Aorta (tissue), 5 donors: Measurements from ENCODE around the gene EXD2. TPM values are rescaled to one million over a fixed set of nuclear protein-coding genes. Genes with fewer than 3 reads are reported as not detected.
"Not testable (repeated sequence)": the region's sequence is repeated elsewhere in the genome, so short reads cannot be mapped to it uniquely, and the experiment has no call there.

Experiments
- ATAC-seq: fragments of 200-7000 bp; cut with Tn5 transposase; one replicate; pipeline ENCODE4 v1.9.1; 2022; ENCODE audit warnings: moderate library complexity; ENCODE audit not compliant: low FRiP score
- DNase-seq, 2 donors: peaks; one replicate each; pipeline ENCODE4 v3.0.0-alpha.2; 2020
- H3K27ac ChIP-seq, 2 donors: one replicate each; pipeline ENCODE4 v1.5.1; 2013; ENCODE audit warnings: low read length in 2 of 2, mild to moderate bottlenecking in 2 of 2, moderate library complexity in 2 of 2, control low read depth in 1 of 2, inconsistent platforms in 1 of 2, low read depth in 1 of 2
- H3K27me3 ChIP-seq, 2 donors: one replicate each; pipeline ENCODE4 v1.6.1; 2013; ENCODE audit warnings: control low read depth in 1 of 2, low read length in 1 of 2, mild to moderate bottlenecking in 1 of 2, moderate library complexity in 1 of 2; ENCODE audit not compliant: insufficient read depth in 2 of 2, control insufficient read depth in 1 of 2
- H3K36me3 ChIP-seq, 2 donors: one replicate each; pipeline ENCODE4 v1.6.1; 2013; ENCODE audit warnings: control low read depth in 1 of 2, low read length in 1 of 2, mild to moderate bottlenecking in 1 of 2; ENCODE audit not compliant: insufficient read depth in 2 of 2, control insufficient read depth in 1 of 2
- H3K4me1 ChIP-seq, 2 donors: one replicate each; pipeline ENCODE4 v1.6.1; 2013; ENCODE audit warnings: low read length in 2 of 2, control low read depth in 1 of 2, mild to moderate bottlenecking in 1 of 2, moderate library complexity in 1 of 2; ENCODE audit not compliant: insufficient read depth in 2 of 2, control insufficient read depth in 1 of 2
- H3K4me3 ChIP-seq, 2 donors: one replicate each; pipeline ENCODE4 v1.5.1; 2013; ENCODE audit warnings: low read length in 2 of 2, control low read depth in 1 of 2, mild to moderate bottlenecking in 1 of 2
- H3K9me3 ChIP-seq: one replicate; pipeline ENCODE4 v1.6.1; 2013; ENCODE audit warnings: mild to moderate bottlenecking, low read length; ENCODE audit not compliant: control insufficient read depth
- WGBS, 2 donors: extraction: QIAGEN DNeasy Blood & Tissue Kit; methylation state at CpG; one replicate each; pipeline ENCODE4 v1.1.7; 2013; 5-methylcytosine and 5-hydroxymethylcytosine counted together
- intact Hi-C, 2 donors: fragments of 100-400 bp; cut with DNase I; formaldehyde crosslinking; loops; one replicate each; pipeline versions ENCODE4 v1.14.2 to v1.15.0; 2022
- polyA plus RNA-seq, 2 donors: library from polyadenylated mRNA; stranded (reverse); fragments of 200-250 nt; gene quantifications; one replicate each; pipeline ENCODE4 v1.2.3, GENCODE V29; 2013
- total RNA-seq, 2 donors: library from RNA; stranded (reverse); fragmentation: NEBNext Ultra II Directional; extraction: Animal tissue kit (Norgen Biotek cat#: 25700); gene quantifications; one replicate each; pipeline ENCODE4 v1.2.1, GENCODE V29; 2021
- donor health status: healthy with polysubstance abuse.
- donor health status: Bipolar disorder and iron deficiency.
- donor health status: DM: no; HTN: no; CAD: no.
- donor health status: DM: no; HTN: no; CAD: no.
- donor health status: DM: yes; HTN: yes; CAD: no.

Gene EXD2
- total and polyA plus RNA-seq, 4 donors: 4.5 to 19.4 (median 12.0) TPM

- Histone ChIP-seq H3K4me1 (peaks cover 0 to 2% of the 10 kb centered on the region in 2 donors), H3K27me3 (no peaks in the 10 kb centered on the region), H3K4me3 (peak overlapping the region; percentile 90 to 99), H3K27ac (peak overlapping the region; percentile 23 to 80), H3K9me3 (no peaks in the 10 kb centered on the region), H3K36me3 (no peaks in the 10 kb centered on the region)
- DNase-seq (peak in 1 of 2 donors; percentile 97), ATAC-seq (peak; percentile 93)
- intact Hi-C loops: loop anchor here in 1 of 2 donors (5.0 kb wide), 1 partner anchor 39 kb away; the partner anchor contains the start of gene EXD2
- WGBS, 2 donors: 0 to 1% methylated on average over 51 to 72 of the region's 72 CpGs
Measured at GRCh38 chr14:69153152-69153872, 38.0 kb upstream of the EXD2 start.

DNA sequence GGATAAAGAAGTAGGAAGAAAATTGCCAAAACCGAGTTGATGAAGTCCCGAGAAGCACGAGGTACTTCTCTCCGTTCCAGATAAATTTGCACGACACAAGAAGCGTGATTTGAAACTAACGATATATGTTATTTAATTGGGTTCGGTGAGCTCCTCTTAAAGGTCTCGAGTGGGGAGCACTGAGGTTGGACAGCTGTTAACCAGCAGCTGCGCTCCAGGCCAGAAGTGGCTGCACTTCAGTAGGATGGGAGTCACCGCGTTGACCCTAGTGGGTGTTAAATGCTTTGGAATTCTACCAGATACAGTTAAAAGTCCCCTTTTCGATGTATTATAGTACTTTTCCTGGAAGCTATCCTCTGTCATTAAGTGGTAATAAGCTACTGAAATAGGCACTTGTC, 37.4 kb upstream of the EXD2 start:
- Histone ChIP-seq H3K9me3 (no peaks in the 10 kb centered on the region), H3K27ac (peak overlapping the region in 1 of 2 donors; percentile 80), H3K4me1 (peaks cover 0 to 2% of the 10 kb centered on the region in 2 donors), H3K36me3 (no peaks in the 10 kb centered on the region), H3K27me3 (no peaks in the 10 kb centered on the region), H3K4me3 (peak overlapping the region; percentile 90 to 99)
- no peak for ATAC-seq
- intact Hi-C loops: loop anchor here in 1 of 2 donors (5.0 kb wide), 1 partner anchor 38 kb away; the partner anchor contains the start of gene EXD2
- WGBS, 2 donors: 3 to 4% methylated on average over 13 of the region's 13 CpGs
- no peak for DNase-seq

GRCh38 chr14:69154779-69155178, 36.5 kb upstream of the EXD2 start:
- Histone ChIP-seq H3K4me3 (no peak overlapping the region), H3K27me3 (no peaks in the 10 kb centered on the region), H3K9me3 (no peaks in the 10 kb centered on the region), H3K27ac (peak overlapping the region in 1 of 2 donors; percentile 8), H3K36me3 (no peaks in the 10 kb centered on the region), H3K4me1 (no peaks in the 10 kb centered on the region)
- DNase-seq: no peak
- 6 to 16% methylated on average over 4 of the region's 4 CpGs for WGBS, 2 donors
- intact Hi-C loops: loop anchor here (1.0 to 5.0 kb wide), 2 partner anchors 37 to 38 kb away; partner anchors contain the start of gene EXD2 (in 2 of the 2)
- ATAC-seq: no peak

DNA sequence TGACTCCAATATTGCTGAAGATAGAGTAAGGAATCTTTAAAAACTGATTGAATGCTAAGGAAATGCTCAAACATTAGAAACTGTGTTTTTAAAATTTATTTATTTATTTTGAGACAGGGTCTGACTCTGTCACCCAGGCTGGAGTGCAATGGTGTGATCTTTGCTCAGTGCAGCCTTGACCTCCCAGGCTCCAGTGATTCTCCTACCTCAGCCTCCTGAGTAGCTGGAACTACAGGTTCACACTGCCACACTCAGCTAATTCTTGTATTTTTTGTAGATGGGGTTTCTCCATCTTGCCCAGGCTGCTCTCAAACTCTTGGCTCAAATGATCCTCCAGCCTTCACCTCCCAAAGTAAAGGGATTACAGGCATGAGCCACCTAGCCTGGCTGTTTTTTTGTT, 35.1 kb upstream of the EXD2 start:
- Histone ChIP-seq H3K4me1 (no peaks in the 10 kb centered on the region), H3K4me3 (no peak overlapping the region), H3K36me3 (no peaks in the 10 kb centered on the region), H3K27ac (no peak overlapping the region), H3K9me3 (no peaks in the 10 kb centered on the region), H3K27me3 (no peaks in the 10 kb centered on the region)
- ATAC-seq (no peak), DNase-seq (no peak)
- intact Hi-C loops: no loop called here

- H3K4me3 ChIP-seq: no peak overlapping the region
- intact Hi-C loops: no loop called here
- no peak overlapping the region for H3K27ac ChIP-seq
- H3K4me1 ChIP-seq: no peaks in the 10 kb centered on the region
- ATAC-seq: no peak
- H3K36me3 ChIP-seq: no peaks in the 10 kb centered on the region
- H3K9me3 ChIP-seq: no peaks in the 10 kb centered on the region
- no peak for DNase-seq
- WGBS, 2 donors: 82 to 85% methylated on average over 1 of the region's 1 CpG
- no peaks in the 10 kb centered on the region for H3K27me3 ChIP-seq
Measured at GRCh38 chr14:69161590-69161989, 29.7 kb upstream of the EXD2 start.

GRCh38 chr14:69165787-69166186, 25.5 kb upstream of the EXD2 start:
- H3K4me3 ChIP-seq, ATAC-seq, H3K36me3 ChIP-seq, H3K9me3 ChIP-seq, intact Hi-C loops, H3K27me3 ChIP-seq, DNase-seq, H3K27ac ChIP-seq, H3K4me1 ChIP-seq: not testable (repeated sequence)
- WGBS, 2 donors: 76 to 77% methylated on average over 2 of the region's 2 CpGs

DNA sequence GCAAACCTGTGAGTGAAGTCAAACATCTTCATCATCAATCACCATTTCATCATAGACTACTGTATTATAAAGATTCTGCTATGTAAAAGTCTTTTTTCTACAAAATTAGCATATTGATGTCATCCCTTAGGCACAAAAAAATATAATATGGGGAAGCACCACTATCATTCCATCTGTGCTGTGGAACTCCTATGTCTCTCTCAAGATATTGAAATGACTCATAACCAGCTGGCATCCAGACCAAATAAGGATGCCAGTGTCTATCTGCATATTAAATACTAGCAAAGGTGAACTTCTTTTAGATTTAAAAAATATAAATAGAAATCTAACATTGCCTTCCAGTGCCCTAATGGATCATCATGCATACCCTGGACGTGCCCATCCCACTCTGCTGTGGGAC, 20.5 kb upstream of the EXD2 start:
- no peak overlapping the region for H3K4me3 ChIP-seq
- 83 to 95% methylated on average over 1 of the region's 1 CpG for WGBS, 2 donors

DNA sequence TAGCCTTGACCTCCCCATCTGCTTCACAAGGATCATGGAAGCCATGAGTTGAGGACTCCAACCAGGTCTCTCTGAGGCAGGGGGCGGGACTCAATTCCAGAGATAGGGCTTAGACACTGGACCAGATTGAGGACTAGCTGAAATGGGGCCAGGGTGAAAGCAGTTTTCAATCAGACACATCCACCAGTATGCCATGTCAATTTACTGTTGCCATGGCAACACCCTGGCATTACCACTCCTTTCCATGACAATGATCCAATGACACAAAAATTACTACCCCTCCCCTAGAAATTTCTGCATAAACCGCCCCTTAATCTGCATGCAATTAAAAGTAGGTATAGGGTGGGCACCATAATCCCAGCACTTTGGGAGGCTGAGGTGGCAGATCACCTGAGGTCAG, 19.7 kb upstream of the EXD2 start:
- no peak for ATAC-seq
- Histone ChIP-seq H3K4me3 (no peak overlapping the region), H3K27me3 (no peaks in the 10 kb centered on the region), H3K27ac (no peak overlapping the region), H3K4me1 (no peaks in the 10 kb centered on the region), H3K36me3 (no peaks in the 10 kb centered on the region), H3K9me3 (no peaks in the 10 kb centered on the region)
- no peak for DNase-seq
- 88 to 91% methylated on average over 2 of the region's 2 CpGs for WGBS, 2 donors
- intact Hi-C loops: no loop called here

More for the DNA sequence above, 20.5 kb upstream of the EXD2 start:
- H3K4me1 ChIP-seq: no peaks in the 10 kb centered on the region
- no peaks in the 10 kb centered on the region for H3K9me3 ChIP-seq
- intact Hi-C loops: no loop called here
- H3K27ac ChIP-seq: no peak overlapping the region
- no peak for DNase-seq
- H3K36me3 ChIP-seq: no peaks in the 10 kb centered on the region
- no peaks in the 10 kb centered on the region for H3K27me3 ChIP-seq
- ATAC-seq: no peak

GRCh38 chr14:69175130-69175529, 16.2 kb upstream of the EXD2 start:
- H3K27me3 ChIP-seq: no peaks in the 10 kb centered on the region
- intact Hi-C loops: no loop called here
- H3K36me3 ChIP-seq: no peaks in the 10 kb centered on the region
- H3K4me3 ChIP-seq: no peak overlapping the region
- ATAC-seq (no peak), DNase-seq (no peak)
- H3K9me3 ChIP-seq: no peaks in the 10 kb centered on the region
- no peaks in the 10 kb centered on the region for H3K4me1 ChIP-seq
- no peak overlapping the region for H3K27ac ChIP-seq
